ENCODE results near the gene BTBD16. TPM values are rescaled to one million over a fixed set of nuclear protein-coding genes. Genes with fewer than 3 reads are reported as not detected.

The BTBD16 gene
- total RNA-seq, 1 experiment from 2014 or later, result not detected

DNA sequence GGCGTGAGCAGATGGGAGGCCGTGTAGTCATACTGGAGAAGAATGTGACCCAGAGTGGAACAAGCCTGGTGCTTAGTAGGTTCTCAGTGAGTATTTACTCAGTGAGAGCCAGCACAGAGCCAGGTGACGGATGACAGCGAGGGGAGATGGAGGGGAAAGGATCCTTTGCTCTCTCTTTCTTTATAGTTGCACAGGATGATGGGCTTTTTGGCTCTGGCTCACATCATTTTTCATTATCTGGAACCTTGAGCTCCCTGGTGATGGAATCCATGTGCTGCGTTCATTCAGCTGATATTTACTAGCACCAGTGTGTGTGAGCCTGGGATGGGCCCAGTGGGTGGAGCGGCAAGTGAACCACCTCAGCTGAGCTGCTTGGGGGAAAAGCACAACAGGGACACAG, 17.2 kb downstream of the BTBD16 start:
- no peaks in the 10 kb centered on the region for H3K27me3 ChIP-seq (ENCODE audit: insufficient read depth, low read length)
- H4K8ac ChIP-seq (replicated peaks; ENCODE audit: insufficient read length, low read depth, low read length), result no peak overlapping the region
- no peak overlapping the region for H2BK15ac ChIP-seq (ENCODE audit: low read depth, low read length)
- no peak overlapping the region for H3K56ac ChIP-seq (ENCODE audit: insufficient read length, low read depth, low read length)
- no peak overlapping the region for H3K27ac ChIP-seq (ENCODE audit: insufficient read length, low read depth, low read length)
- Mint-ChIP-seq H3K4me1 (peaks cover 15 to 16% of the 10 kb centered on the region in 2 experiments), H3K9me3 (no peaks in the 10 kb centered on the region), H3K27me3 (ENCODE audit: low read depth) (peaks cover 1% of the 10 kb centered on the region), H3K36me3 (ENCODE audit: insufficient read depth in 1 of 3, low read depth in 3 of 3) (no peaks in the 10 kb centered on the region; a peak in 1 of 7 replicates), H3K27ac (no peak overlapping the region), H3K4me3 (no peak overlapping the region)
- no peaks in the 10 kb centered on the region for H3K4me1 ChIP-seq (ENCODE audit: insufficient read depth, low read length)
- TF ChIP-seq, protein P1, sequence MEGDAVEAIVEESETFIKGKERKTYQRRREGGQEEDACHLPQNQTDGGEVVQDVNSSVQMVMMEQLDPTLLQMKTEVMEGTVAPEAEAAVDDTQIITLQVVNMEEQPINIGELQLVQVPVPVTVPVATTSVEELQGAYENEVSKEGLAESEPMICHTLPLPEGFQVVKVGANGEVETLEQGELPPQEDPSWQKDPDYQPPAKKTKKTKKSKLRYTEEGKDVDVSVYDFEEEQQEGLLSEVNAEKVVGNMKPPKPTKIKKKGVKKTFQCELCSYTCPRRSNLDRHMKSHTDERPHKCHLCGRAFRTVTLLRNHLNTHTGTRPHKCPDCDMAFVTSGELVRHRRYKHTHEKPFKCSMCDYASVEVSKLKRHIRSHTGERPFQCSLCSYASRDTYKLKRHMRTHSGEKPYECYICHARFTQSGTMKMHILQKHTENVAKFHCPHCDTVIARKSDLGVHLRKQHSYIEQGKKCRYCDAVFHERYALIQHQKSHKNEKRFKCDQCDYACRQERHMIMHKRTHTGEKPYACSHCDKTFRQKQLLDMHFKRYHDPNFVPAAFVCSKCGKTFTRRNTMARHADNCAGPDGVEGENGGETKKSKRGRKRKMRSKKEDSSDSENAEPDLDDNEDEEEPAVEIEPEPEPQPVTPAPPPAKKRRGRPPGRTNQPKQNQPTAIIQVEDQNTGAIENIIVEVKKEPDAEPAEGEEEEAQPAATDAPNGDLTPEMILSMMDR (conservative IDR thresholded peaks at IDR 0.05), result no peak
- DNase-seq, result no peak
- no peak overlapping the region for H3K4me2 ChIP-seq (ENCODE audit: insufficient read depth, insufficient read length, low read length)
- H3K79me1 ChIP-seq (ENCODE audit: insufficient read depth, low read depth, low read length, poor library complexity, severe bottlenecking), result no peaks in the 10 kb centered on the region
- H4K91ac ChIP-seq (ENCODE audit: insufficient read length, low read depth, low read length), result no peak overlapping the region
- no peak overlapping the region for H3K23ac ChIP-seq (ENCODE audit: insufficient read length, low read depth, low read length)
- no peak overlapping the region for H2BK20ac ChIP-seq (ENCODE audit: low read depth, low read length, poor library complexity, severe bottlenecking)
- no peak overlapping the region for H2AFZ ChIP-seq (ENCODE audit: low read length)
- H3K18ac ChIP-seq (ENCODE audit: insufficient read length, low read depth, low read length), result no peak overlapping the region
- H2BK12ac ChIP-seq (ENCODE audit: insufficient read length, low read depth, low read length), result no peak overlapping the region
- no peak overlapping the region for H2AK5ac ChIP-seq (ENCODE audit: insufficient read length, low read length)
- H4K20me1 ChIP-seq (ENCODE audit: control insufficient read depth, insufficient read depth, insufficient read length), result no peaks in the 10 kb centered on the region
- H3K23me2 ChIP-seq (ENCODE audit: insufficient read length, low read depth, low read length, poor library complexity, severe bottlenecking), result no peaks in the 10 kb centered on the region
- no peak overlapping the region for H2BK120ac ChIP-seq (ENCODE audit: low read depth, low read length, poor library complexity, severe bottlenecking)
- no peaks in the 10 kb centered on the region for H3K79me2 ChIP-seq (ENCODE audit: insufficient read depth, low read length)
- H4K5ac ChIP-seq (ENCODE audit: insufficient read length, low read depth, low read length), result no peak overlapping the region
- H2BK5ac ChIP-seq (ENCODE audit: insufficient read length, low read length), result no peak overlapping the region
- no peak overlapping the region for H3T11ph ChIP-seq (ENCODE audit: low read length)
- H3K9me3 ChIP-seq (ENCODE audit: control insufficient read depth, low read depth, low read length), result no peaks in the 10 kb centered on the region
- H3K4ac ChIP-seq (ENCODE audit: low read depth, low read length), result no peak overlapping the region
- no peak overlapping the region for H3K14ac ChIP-seq (ENCODE audit: insufficient read depth, low read length)
- WGBS (ENCODE audit: extremely low coverage, insufficient read length, low lambda C conversion rate), result no CpG with 5 or more reads among the region's 6 CpGs
- H3K9ac ChIP-seq (ENCODE audit: extremely low read depth, insufficient read length, low read length), result no peak overlapping the region
